Astrocyte (in vitro differentiated cells and primary cell): ENCODE measurements around the gene FBLN2. TPM values are rescaled to one million over a fixed set of nuclear protein-coding genes. Genes with fewer than 3 reads are reported as not detected.

Source experiments
- DNase-seq: peaks from one replicate; pipeline ENCODE4 v3.0.0-alpha.2; 2010; ENCODE audit warnings: low read depth
- FAIRE-seq: peaks from 2 replicates; lab custom pipeline; 2011; peaks lifted over from hg19 to GRCh38; lab: Jason Lieb, UNC
- H2AFZ ChIP-seq: 2 replicates; pipeline ENCODE4 v1.6.0; 2012; ENCODE audit warnings: low read depth, low read length, inconsistent platforms
- H3K27ac ChIP-seq: 2 replicates; pipeline ENCODE4 v1.5.1; 2011; ENCODE audit warnings: low read depth, low read length, inconsistent platforms
- H3K27me3 ChIP-seq: 2 replicates; pipeline ENCODE4 v1.6.0; 2011; ENCODE audit warnings: low read length, inconsistent platforms; ENCODE audit not compliant: insufficient read depth
- H3K36me3 ChIP-seq: 2 replicates; pipeline ENCODE4 v1.5.1; 2011; ENCODE audit warnings: low read length, inconsistent platforms; ENCODE audit not compliant: insufficient read depth
- H3K4me1 ChIP-seq: 2 replicates; pipeline ENCODE4 v1.5.1; 2011; ENCODE audit warnings: low read length, inconsistent platforms; ENCODE audit not compliant: insufficient read depth
- H3K4me2 ChIP-seq: 2 replicates; pipeline ENCODE4 v1.6.0; 2012; ENCODE audit warnings: low read length, inconsistent platforms
- H3K4me3 ChIP-seq: 2 replicates; pipeline ENCODE4 v1.5.1; 2011; ENCODE audit warnings: low read depth, mild to moderate bottlenecking, low read length, inconsistent platforms; ENCODE audit not compliant: insufficient read depth
- H3K79me2 ChIP-seq: 2 replicates; pipeline ENCODE4 v1.6.0; 2012; ENCODE audit warnings: mild to moderate bottlenecking, low read length, inconsistent platforms; ENCODE audit not compliant: insufficient read depth
- H3K9ac ChIP-seq: 2 replicates; pipeline ENCODE4 v1.6.0; 2012; ENCODE audit warnings: mild to moderate bottlenecking, low read length, inconsistent platforms
- H3K9me3 ChIP-seq: 2 replicates; pipeline ENCODE4 v1.5.1; 2012; ENCODE audit warnings: low read depth, mild to moderate bottlenecking, low read length, inconsistent platforms; ENCODE audit not compliant: insufficient read depth
- H4K20me1 ChIP-seq: 2 replicates; pipeline ENCODE4 v1.6.0; 2012; ENCODE audit warnings: low read length, inconsistent platforms; ENCODE audit not compliant: insufficient read depth
- H3K27ac Mint-ChIP-seq: one replicate; pipeline ENCODE4 v1.8.0; 2021; ENCODE audit warnings: mild to moderate bottlenecking, mixed read lengths; ENCODE audit not compliant: unreplicated experiment
- H3K27me3 Mint-ChIP-seq: one replicate; pipeline ENCODE4 v1.8.0; 2021; ENCODE audit warnings: low read depth, mixed read lengths; ENCODE audit not compliant: unreplicated experiment
- H3K36me3 Mint-ChIP-seq: one replicate; pipeline ENCODE4 v1.8.0; 2021; ENCODE audit warnings: low read depth, mixed read lengths; ENCODE audit not compliant: unreplicated experiment
- H3K4me1 Mint-ChIP-seq: one replicate; pipeline ENCODE4 v1.8.0; 2021; ENCODE audit warnings: low read depth, mixed read lengths; ENCODE audit not compliant: unreplicated experiment
- H3K4me3 Mint-ChIP-seq: one replicate; pipeline ENCODE4 v1.8.0; 2021; ENCODE audit warnings: mild to moderate bottlenecking, moderate library complexity, mixed read lengths; ENCODE audit not compliant: unreplicated experiment
- H3K9me3 Mint-ChIP-seq: one replicate; pipeline ENCODE4 v1.8.0; 2021; ENCODE audit warnings: mild to moderate bottlenecking, mixed read lengths; ENCODE audit not compliant: unreplicated experiment
- EZH2 ChIP-seq: IDR thresholded peaks from 2 replicates; pipeline ENCODE4 v1.6.1; 2012; ENCODE audit warnings: mild to moderate bottlenecking, low read length, inconsistent platforms; ENCODE audit not compliant: insufficient read depth
- total RNA-seq: library from RNA; stranded (reverse); gene quantifications from 2 replicates; pipeline ENCODE4 v1.2.1, GENCODE V29; 2021
- TF ChIP-seq, protein P1 (sequence below): IDR thresholded peaks from 2 replicates; pipeline ENCODE4 v1.5.1; 2011; ENCODE audit warnings: low read depth, mild to moderate bottlenecking, inconsistent platforms, low read length, moderate library complexity; ENCODE audit not compliant: insufficient read depth

Gene FBLN2
- total RNA-seq, 1 donor from 2014 or later = 36.6 TPM

DNA sequence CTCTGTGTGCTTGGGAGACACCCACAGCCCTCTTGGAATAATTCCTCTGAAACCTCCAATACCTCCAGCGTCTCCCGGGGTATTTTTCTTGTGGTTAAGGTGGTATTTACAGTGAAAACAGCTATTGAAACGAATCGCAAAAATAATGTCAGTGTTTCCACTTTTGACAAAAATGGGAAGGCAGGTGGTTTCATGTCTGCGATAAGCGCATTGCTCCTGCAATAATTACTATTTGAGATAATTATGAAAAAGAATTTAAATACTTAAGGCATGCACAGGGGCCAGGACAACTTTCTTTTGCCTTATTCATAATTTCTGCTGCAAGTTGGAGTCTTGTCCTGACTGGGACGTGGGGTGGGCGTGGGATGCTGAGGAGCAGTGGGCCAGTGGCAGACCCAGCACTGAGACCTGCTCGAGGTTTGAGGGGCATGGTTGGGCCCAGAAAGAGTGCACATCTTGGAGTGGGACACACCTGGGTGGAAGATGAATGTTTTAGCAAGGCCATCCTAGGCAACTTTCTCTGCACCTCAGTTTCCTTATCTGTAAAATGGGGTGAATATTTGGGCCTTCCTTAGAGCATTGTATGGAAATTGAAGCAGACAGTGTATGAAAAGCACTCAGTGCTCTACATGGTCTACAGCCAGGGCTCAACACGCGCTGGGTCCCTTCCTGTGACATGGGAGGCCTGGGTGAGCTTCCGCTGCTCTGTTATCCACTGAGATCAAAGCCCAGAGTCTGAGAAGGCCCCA, 110.5 kb downstream of the FBLN2 start:
- peaks cover 3% of the 10 kb centered on the region for H3K4me1 ChIP-seq
- H4K20me1 ChIP-seq = no peaks in the 10 kb centered on the region
- no peaks in the 10 kb centered on the region for H3K36me3 ChIP-seq
- no peaks in the 10 kb centered on the region for H3K36me3 Mint-ChIP-seq
- no peaks in the 10 kb centered on the region for H3K79me2 ChIP-seq
- H3K27me3 ChIP-seq = peaks cover 13% of the 10 kb centered on the region
- no peak overlapping the region for H2AFZ ChIP-seq
- no peaks in the 10 kb centered on the region for H3K9me3 ChIP-seq
- H3K9me3 Mint-ChIP-seq = no peaks in the 10 kb centered on the region
- no peaks in the 10 kb centered on the region for H3K4me1 Mint-ChIP-seq
- no peak overlapping the region for H3K4me3 ChIP-seq
- peaks cover 44% of the 10 kb centered on the region for H3K27me3 Mint-ChIP-seq
- DNase-seq (no peak), FAIRE-seq (no peak)
- H3K4me3 Mint-ChIP-seq = no peak overlapping the region
- H3K27ac ChIP-seq = no peak overlapping the region
- H3K9ac ChIP-seq = no peak overlapping the region
- H3K27ac Mint-ChIP-seq = peak overlapping the region; percentile 34
- H3K4me2 ChIP-seq = no peak overlapping the region
- no peak for TF ChIP-seq EZH2
- TF ChIP-seq, protein P1, sequence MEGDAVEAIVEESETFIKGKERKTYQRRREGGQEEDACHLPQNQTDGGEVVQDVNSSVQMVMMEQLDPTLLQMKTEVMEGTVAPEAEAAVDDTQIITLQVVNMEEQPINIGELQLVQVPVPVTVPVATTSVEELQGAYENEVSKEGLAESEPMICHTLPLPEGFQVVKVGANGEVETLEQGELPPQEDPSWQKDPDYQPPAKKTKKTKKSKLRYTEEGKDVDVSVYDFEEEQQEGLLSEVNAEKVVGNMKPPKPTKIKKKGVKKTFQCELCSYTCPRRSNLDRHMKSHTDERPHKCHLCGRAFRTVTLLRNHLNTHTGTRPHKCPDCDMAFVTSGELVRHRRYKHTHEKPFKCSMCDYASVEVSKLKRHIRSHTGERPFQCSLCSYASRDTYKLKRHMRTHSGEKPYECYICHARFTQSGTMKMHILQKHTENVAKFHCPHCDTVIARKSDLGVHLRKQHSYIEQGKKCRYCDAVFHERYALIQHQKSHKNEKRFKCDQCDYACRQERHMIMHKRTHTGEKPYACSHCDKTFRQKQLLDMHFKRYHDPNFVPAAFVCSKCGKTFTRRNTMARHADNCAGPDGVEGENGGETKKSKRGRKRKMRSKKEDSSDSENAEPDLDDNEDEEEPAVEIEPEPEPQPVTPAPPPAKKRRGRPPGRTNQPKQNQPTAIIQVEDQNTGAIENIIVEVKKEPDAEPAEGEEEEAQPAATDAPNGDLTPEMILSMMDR = no peak

DNA sequence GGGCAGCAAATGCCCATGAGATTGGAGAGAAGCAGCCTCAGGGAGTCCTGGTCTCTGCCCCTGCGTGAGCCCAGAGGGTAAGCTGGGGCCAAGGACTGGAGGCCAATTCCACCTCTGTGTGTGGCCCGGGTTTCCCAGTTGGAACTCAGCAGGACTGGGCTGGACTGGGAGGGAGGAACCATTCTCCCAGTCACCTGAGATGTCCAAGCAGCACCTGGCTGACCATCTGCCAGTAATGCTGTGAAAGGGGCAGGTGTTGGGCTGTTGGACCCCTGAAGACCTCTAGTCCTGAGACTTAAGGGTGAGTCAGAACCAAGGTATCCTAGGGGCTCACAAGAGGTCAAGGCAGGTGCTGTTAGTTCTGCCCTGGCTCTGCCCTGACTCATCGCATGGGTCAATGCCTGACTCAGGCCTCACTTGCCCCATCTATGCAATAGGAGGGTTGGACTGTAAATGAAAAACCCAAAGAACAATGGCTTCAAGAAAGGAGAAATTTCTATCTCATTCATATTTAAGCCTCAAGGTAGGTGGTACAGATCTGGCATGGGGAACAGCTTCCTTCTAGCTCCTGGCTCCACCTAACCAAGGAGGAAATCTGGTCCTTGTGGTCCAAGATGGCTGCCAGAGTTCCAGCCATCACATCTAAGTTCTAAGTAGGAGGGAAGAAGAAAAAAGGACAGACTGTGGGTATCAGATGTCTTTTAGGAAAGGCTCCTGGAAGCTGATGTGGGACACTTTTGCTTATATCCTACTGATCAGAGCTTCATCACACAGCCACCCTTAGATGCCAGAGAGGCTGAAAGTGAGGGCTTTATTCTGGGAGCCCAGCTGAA, 111.3 kb downstream of the FBLN2 start:
- Mint-ChIP-seq H3K4me3 (no peak overlapping the region), H3K4me1 (no peaks in the 10 kb centered on the region), H3K27me3 (peaks cover 52% of the 10 kb centered on the region), H3K9me3 (no peaks in the 10 kb centered on the region), H3K27ac (peak overlapping the region; percentile 34), H3K36me3 (no peaks in the 10 kb centered on the region)
- H3K79me2 ChIP-seq = no peaks in the 10 kb centered on the region
- H2AFZ ChIP-seq = no peak overlapping the region
- H3K9me3 ChIP-seq = no peaks in the 10 kb centered on the region
- no peak overlapping the region for H3K4me2 ChIP-seq
- no peaks in the 10 kb centered on the region for H4K20me1 ChIP-seq
- no peak for FAIRE-seq
- no peak for DNase-seq
- no peak overlapping the region for H3K4me3 ChIP-seq
- H3K9ac ChIP-seq = no peak overlapping the region
- H3K27ac ChIP-seq = no peak overlapping the region
- no peaks in the 10 kb centered on the region for H3K4me1 ChIP-seq
- peaks cover 16% of the 10 kb centered on the region for H3K27me3 ChIP-seq
- no peak for TF ChIP-seq EZH2
- TF ChIP-seq, protein P1 = no peak
- H3K36me3 ChIP-seq = no peaks in the 10 kb centered on the region
